Epidermal melanocyte (primary cell): ENCODE data around the gene RELB.

Experiments used
- DNase-seq: peaks from one replicate; pipeline ENCODE4 v3.0.0; 2011; ENCODE audit warnings: low spot score; ENCODE audit not compliant: insufficient read length

The RELB gene

DNA sequence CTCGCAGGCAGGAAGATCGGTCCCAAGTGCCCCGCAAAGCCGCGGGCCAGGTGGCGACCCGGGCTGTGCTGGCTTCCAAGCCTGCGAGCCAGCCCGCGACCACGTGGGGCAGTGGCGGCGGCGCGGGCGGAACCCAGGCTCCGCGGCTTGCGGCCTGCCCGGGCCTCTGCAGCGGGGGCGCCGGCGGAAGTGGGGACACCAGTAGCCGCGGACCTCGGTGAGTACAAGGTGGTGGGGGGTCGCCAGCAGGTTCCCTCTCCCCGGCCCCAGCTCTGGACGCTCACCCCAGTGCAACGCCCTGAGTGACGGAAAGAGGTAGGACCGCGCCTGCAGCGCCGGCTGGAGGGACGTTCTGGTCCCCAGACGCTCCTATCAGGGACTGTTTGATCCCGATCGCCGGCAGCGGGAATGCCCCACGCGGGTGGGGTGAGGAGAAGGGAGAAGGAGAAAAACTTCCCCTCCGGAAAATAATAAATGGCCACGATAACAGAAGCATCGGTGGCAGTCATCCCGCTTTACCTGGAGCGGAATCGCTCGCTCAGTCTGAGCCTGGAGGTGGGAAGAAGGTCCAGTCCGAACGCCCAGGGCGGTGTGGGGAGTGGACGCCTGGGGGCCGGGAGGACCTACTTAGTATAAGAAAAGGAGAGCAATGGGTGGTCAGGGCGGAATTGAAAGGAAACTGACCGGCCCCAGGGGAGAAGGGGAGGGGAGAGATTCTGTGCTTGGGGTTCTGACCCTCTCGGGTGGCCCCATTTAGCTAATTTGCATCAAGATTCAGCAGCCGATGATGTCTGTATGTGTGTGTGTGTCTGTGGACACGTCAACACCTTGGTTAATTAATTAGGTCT lies 78.0 kb downstream of the RELB start, which contains the start of gene GEMIN7:
GEMIN7 (plus strand) TSS at position 198 of the 848 bp plus-strand sequence. CDS start 10,855 bp downstream, outside the sequence.
- peak; percentile 70 for DNase-seq

DNA sequence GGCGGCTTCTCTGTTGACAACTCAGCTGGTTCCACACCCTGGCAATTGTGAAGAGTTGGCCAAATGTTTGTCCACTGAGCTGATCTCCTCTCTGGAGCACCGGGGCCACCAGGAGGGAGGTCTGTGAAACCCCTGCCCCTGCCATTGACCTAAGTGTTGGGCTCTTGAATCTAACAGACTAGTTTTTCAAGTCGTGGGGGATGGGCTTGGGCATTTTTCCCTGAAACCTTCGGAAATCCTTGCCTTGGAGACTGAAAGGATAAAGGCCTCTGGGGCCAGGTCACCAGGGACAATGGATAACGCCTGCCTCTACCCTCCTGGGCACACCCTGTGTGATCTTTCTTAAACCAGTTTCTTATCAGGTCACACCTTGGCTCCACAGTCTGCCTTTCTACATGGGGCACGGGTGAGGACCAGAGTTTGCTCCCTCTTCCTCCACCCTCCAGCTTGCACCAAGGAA lies 78.7 kb downstream of the RELB start:
- no peak for DNase-seq

DNA sequence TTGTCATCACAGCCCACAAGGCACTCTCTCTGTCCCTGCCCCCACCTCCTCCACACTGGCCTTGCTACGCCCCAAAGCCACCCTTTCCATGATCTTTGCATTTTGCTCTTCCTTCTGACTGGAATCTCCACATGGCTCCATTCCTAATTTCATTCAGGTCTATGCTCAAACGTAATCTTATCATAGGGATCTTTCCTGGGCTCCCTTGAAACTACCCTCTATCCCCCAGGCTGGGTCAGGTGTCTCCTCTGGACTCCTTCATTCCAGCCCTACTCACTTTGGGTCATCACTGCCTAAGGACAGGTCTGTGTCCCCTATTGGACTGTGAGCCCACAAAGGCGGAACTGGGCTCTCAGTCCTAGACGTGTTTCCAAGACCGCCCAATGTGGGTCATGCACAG lies 80.9 kb downstream of the RELB start:
- DNase-seq = no peak

DNA sequence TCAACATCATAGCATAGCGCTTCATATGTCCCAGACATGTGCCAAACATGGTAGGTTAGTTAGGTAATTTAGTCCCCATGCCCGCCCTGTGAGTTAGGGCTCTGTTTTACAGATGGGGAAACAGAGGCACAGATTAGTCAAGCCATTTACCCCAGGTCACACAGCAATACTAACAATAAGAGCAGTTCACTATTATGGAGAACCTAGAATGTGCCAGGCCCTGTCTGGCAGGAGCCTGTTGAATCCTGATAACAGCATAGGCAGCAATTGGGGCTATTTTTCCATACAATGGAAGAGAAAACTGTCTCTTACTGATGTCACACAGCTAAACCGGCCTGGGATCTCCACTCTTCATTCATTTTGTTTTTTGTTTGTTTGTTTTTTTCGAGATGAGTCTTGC lies 85.2 kb downstream of the RELB start:
- no peak for DNase-seq

DNA sequence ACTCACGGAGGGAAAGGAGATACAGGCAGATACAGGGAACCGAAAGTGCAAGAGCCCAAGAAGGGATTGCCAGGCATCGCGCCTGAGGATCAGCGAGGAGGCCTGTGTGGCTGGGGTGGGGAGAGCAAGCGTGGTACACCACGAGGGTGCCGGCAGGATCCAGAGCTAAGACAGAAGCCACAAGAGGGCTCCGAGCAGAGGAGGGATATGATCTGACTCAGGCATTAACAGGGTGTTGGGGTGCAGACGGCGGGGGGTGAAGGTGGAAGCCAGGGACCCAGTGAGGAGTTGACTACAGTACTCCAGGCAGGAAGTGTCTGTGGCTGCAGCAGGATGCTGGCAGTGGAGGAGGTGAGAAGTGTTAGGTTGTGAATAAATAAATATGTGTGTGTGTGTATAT lies 86.3 kb downstream of the RELB start:
- no peak for DNase-seq
